ENCODE data around the gene SLFN13.
A peak's percentile ranks its signal among the peaks of the same experiment; 100 is the strongest.
"Not testable (repeated sequence)": the region's sequence is repeated elsewhere in the genome, so short reads cannot be mapped to it uniquely, and the experiment has no call there.

SLFN13 gene

DNA sequence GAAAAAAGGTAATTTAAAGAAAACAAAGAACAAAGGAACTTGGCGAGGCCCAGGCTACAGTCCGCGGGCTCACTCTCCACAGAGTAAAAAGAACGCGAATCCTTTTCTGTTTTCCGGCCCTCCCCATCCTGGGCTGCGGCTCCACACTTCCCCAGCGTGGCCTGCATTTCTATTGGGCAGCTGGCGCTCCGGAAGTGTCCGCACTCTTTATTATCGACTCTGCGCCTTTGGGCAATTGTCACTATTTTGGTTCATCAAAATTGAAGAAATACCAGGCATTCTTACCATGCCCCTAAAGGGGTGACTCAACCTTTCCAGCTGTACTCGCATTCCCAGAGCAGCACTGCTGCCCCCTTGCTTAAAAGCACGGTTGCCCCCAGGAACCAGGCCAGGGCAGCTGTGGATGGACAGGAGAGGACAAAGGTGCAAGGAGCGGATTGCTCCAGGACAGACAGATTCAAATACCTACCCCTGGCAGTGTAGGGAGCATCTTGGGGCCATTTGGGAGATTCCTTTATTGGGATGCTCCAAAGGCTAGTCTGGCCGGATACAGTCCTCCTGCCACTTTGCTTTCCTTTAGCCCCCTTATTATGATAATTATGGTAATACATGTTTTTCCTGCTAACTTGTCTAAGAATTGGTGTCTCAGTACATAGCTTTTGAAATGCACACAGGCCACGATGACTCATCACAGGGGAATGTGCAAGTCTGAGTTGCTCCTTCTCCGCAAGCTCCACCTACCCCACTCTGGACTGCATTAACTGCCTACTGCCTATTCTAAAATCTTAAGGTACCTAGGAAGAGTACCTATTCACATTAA lies 15.3 kb downstream of the SLFN13 start:
- peak overlapping the region; percentile 67 to 80 (median 76) for H3K9ac ChIP-seq (ENCODE audit: low read length in 5 of 5)
- no peaks in the 10 kb centered on the region for H3K9me3 ChIP-seq (ENCODE audit: control insufficient read depth in 5 of 5, low read length in 5 of 5)
- H3K4me3 ChIP-seq (ENCODE audit: low read depth in 1 of 5, low read length in 5 of 5) = peak overlapping the region; percentile 80 to 97 (median 87)
- no peaks in the 10 kb centered on the region for H3K27me3 ChIP-seq (ENCODE audit: control insufficient read depth in 5 of 5, insufficient read depth in 4 of 5, low read length in 5 of 5)
- peak overlapping the region; percentile 98 for H3K27ac ChIP-seq (ENCODE audit: low read depth, low read length)
- peaks cover 7 to 30% (median 25%) of the 10 kb centered on the region in 5 donors for H3K4me1 ChIP-seq (ENCODE audit: control insufficient read depth in 5 of 5, insufficient read depth in 5 of 5, low read length in 5 of 5)
- peaks cover 0 to 4% (median 0%) of the 10 kb centered on the region in 5 donors for H3K36me3 ChIP-seq (ENCODE audit: control insufficient read depth in 5 of 5, insufficient read depth in 5 of 5, low read length in 5 of 5)

DNA sequence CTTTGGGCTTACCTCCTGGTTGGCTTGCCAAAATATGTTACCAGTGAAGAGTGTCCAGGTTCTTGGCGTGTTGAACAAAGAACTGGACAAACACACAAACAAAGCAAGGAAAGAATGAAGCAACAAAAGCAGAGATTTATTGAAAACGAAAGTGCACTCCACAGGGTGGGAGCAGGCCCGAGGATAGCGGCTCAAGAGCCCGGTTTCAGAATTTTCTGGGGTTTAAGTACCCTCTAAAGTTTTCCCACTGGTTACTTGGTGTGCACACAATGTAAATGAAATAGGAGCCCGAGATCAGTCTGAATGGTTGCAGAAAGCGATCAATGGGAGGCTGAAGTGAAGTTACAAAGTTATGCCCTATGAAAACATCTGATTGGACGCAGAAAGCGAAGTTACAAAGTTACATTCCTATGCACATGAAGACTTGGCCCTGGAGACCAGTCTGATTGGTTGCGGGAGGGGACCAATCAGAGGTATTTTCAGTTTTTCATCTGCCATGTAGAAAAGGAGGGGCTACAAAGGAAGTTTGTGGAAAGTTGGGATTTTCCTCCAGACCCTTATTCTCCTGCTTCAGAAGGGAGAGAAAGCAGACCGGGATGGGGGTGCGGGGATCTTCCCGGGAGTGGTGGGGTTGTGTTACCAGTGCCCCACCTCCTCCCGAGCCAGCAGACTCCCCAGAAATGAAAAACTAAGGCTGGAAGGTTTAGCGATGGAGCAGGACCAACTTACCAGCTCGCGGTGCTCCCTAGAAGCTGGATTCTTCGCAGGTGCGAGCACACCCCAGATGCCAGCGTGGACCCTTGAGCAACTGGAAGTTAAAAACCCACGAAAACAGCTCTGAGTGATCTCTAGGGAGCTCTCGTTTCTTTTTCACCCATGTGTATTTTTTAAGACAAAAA lies 16.1 kb downstream of the SLFN13 start, which contains the start of gene SLFN12:
SLFN12 (minus strand) TSS at position 325 of the 899 bp plus-strand sequence. CDS start 9,472 bp downstream, outside the sequence.
- H3K4me1 ChIP-seq (ENCODE audit: control insufficient read depth in 5 of 5, insufficient read depth in 5 of 5, low read length in 5 of 5) = peaks cover 7 to 30% (median 25%) of the 10 kb centered on the region in 5 donors
- H3K4me3 ChIP-seq (ENCODE audit: low read depth in 1 of 5, low read length in 5 of 5) = peak within 1 kb of the TSS; percentile 80 to 97 (median 87)
- peaks cover 0 to 4% (median 0%) of the 10 kb centered on the region in 5 donors for H3K36me3 ChIP-seq (ENCODE audit: control insufficient read depth in 5 of 5, insufficient read depth in 5 of 5, low read length in 5 of 5)
- H3K9ac ChIP-seq (ENCODE audit: low read length in 5 of 5) = peak within 1 kb of the TSS; percentile 67 to 80 (median 76)
- no peaks in the 10 kb centered on the region for H3K27me3 ChIP-seq (ENCODE audit: control insufficient read depth in 5 of 5, insufficient read depth in 4 of 5, low read length in 5 of 5)
- peak within 1 kb of the TSS; percentile 98 for H3K27ac ChIP-seq (ENCODE audit: low read depth, low read length)
- no peaks in the 10 kb centered on the region for H3K9me3 ChIP-seq (ENCODE audit: control insufficient read depth in 5 of 5, low read length in 5 of 5)

DNA sequence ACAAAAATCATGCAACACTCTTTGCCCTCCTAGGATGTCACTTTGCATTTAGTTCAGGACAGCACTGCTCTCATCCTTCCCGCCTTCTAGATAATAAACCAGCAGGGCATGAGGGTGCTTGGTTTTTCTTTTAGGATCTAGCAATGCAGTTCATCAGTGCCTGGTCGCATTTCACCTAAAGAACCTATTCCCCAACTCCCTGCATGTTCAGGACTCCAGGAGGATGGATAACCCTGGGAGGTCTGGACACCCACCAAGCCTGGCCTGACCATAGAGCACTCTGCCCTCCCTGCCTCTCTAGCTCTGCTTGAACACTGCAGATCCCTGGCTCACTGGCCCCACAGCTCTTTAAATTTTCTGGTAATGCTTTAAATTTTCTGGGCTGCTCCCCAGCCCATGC lies 18.9 kb downstream of the SLFN13 start:
- H3K4me1 ChIP-seq (ENCODE audit: control insufficient read depth in 5 of 5, insufficient read depth in 5 of 5, low read length in 5 of 5) = peaks cover 7 to 30% (median 25%) of the 10 kb centered on the region in 5 donors
- no peaks in the 10 kb centered on the region for H3K27me3 ChIP-seq (ENCODE audit: control insufficient read depth in 5 of 5, insufficient read depth in 4 of 5, low read length in 5 of 5)
- no peak overlapping the region for H3K27ac ChIP-seq (ENCODE audit: low read depth, low read length)
- no peak overlapping the region for H3K9ac ChIP-seq (ENCODE audit: low read length in 5 of 5)
- peaks cover 0 to 12% (median 0%) of the 10 kb centered on the region in 5 donors for H3K36me3 ChIP-seq (ENCODE audit: control insufficient read depth in 5 of 5, insufficient read depth in 5 of 5, low read length in 5 of 5)
- H3K4me3 ChIP-seq (ENCODE audit: low read depth in 1 of 5, low read length in 5 of 5) = no peak overlapping the region
- H3K9me3 ChIP-seq (ENCODE audit: control insufficient read depth in 5 of 5, low read length in 5 of 5) = no peaks in the 10 kb centered on the region

DNA sequence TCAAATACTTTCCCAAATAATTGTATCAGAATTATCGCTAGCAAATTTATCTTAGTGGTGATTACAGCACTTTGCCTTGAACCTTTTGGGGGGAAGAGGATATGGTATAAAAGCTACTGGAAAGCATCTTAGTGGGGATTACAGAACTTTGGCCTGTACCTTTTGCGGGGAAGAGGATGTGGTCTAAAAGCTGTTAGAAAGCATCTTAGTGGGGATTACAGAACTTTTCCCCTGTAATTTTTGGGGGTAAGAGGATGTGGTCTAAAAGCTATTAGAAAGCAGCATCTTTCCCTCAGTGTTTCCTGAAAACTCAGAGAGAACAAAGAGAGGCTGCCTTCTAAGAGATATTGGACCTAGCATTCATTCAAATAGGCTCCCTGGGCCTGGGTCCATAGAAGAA lies 20.3 kb downstream of the SLFN13 start:
- Histone ChIP-seq H3K9me3 (ENCODE audit: control insufficient read depth in 5 of 5, low read length in 5 of 5) (no peaks in the 10 kb centered on the region), H3K27ac (ENCODE audit: low read depth, low read length) (no peak overlapping the region), H3K9ac (ENCODE audit: low read length in 5 of 5) (no peak overlapping the region), H3K4me3 (ENCODE audit: low read depth in 1 of 5, low read length in 5 of 5) (no peak overlapping the region), H3K36me3 (ENCODE audit: control insufficient read depth in 5 of 5, insufficient read depth in 5 of 5, low read length in 5 of 5) (peaks cover 0 to 12% (median 0%) of the 10 kb centered on the region in 5 donors), H3K4me1 (ENCODE audit: control insufficient read depth in 5 of 5, insufficient read depth in 5 of 5, low read length in 5 of 5) (peaks cover 6 to 21% (median 16%) of the 10 kb centered on the region in 5 donors), H3K27me3 (ENCODE audit: control insufficient read depth in 5 of 5, insufficient read depth in 4 of 5, low read length in 5 of 5) (no peaks in the 10 kb centered on the region)

- H3K4me3 ChIP-seq (ENCODE audit: low read depth in 1 of 5, low read length in 5 of 5) = no peak overlapping the region
- no peaks in the 10 kb centered on the region for H3K4me1 ChIP-seq (ENCODE audit: control insufficient read depth in 5 of 5, insufficient read depth in 5 of 5, low read length in 5 of 5)
- no peak overlapping the region for H3K27ac ChIP-seq (ENCODE audit: low read depth, low read length)
- no peak overlapping the region for H3K9ac ChIP-seq (ENCODE audit: low read length in 5 of 5)
- H3K27me3 ChIP-seq (ENCODE audit: control insufficient read depth in 5 of 5, insufficient read depth in 4 of 5, low read length in 5 of 5) = no peaks in the 10 kb centered on the region
- no peaks in the 10 kb centered on the region for H3K9me3 ChIP-seq (ENCODE audit: control insufficient read depth in 5 of 5, low read length in 5 of 5)
- peaks cover 4 to 32% (median 9%) of the 10 kb centered on the region in 5 donors for H3K36me3 ChIP-seq (ENCODE audit: control insufficient read depth in 5 of 5, insufficient read depth in 5 of 5, low read length in 5 of 5)
Observed at GRCh38 chr17:35423761-35424160, 24.8 kb downstream of the SLFN13 start.

DNA sequence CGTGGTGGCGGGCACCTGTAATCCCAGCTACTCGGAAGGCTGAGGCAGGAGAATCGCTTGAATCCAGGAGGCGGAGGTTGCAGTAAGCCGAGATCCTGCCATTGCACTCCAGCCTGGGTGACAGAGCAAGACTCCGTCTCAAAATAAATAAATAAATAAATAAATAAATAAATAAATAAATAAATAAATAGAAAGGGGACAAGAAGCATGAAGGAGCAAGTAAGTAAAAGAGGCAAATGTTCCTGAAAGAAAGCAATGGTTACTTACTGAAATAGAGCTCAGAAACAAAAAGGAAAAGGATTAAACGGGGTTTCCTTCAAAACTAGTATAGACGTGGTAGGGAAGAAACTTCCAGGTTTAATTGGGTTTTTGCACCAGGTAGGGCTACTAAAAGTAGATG lies 27.5 kb downstream of the SLFN13 start:
- H3K4me3 ChIP-seq (ENCODE audit: low read depth in 1 of 5, low read length in 5 of 5); H3K4me1 ChIP-seq (ENCODE audit: control insufficient read depth in 5 of 5, insufficient read depth in 5 of 5, low read length in 5 of 5); H3K9me3 ChIP-seq (ENCODE audit: control insufficient read depth in 5 of 5, low read length in 5 of 5); H3K27ac ChIP-seq (ENCODE audit: low read depth, low read length); H3K9ac ChIP-seq (ENCODE audit: low read length in 5 of 5); H3K27me3 ChIP-seq (ENCODE audit: control insufficient read depth in 5 of 5, insufficient read depth in 4 of 5, low read length in 5 of 5): not testable (repeated sequence)
- peaks cover 8 to 33% (median 11%) of the 10 kb centered on the region in 5 donors for H3K36me3 ChIP-seq (ENCODE audit: control insufficient read depth in 5 of 5, insufficient read depth in 5 of 5, low read length in 5 of 5)

DNA sequence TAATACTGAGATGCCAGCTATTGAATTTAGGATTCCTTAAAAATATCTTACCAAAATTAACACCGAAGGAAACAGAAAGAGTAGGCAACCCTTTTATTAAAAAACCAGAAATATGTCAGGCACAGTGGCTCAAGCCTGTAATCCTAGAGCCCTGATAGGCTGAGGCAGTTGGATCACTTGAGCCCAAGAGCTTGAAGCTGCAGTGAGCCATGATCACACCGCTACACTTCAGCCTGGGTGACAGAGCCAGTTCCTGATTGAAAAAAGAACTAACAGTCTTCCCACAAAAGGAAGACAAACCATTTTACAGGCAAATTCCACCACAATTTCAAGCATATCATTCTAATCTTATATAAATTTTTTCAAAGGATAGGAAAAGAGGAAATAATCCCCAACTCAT lies 31.9 kb downstream of the SLFN13 start:
- H3K4me3 ChIP-seq (ENCODE audit: low read depth in 1 of 5, low read length in 5 of 5) = no peak overlapping the region
- no peak overlapping the region for H3K27ac ChIP-seq (ENCODE audit: low read depth, low read length)
- H3K4me1 ChIP-seq (ENCODE audit: control insufficient read depth in 5 of 5, insufficient read depth in 5 of 5, low read length in 5 of 5) = no peaks in the 10 kb centered on the region
- H3K9me3 ChIP-seq (ENCODE audit: control insufficient read depth in 5 of 5, low read length in 5 of 5) = peaks cover 0 to 11% (median 6%) of the 10 kb centered on the region in 5 donors
- no peaks in the 10 kb centered on the region for H3K27me3 ChIP-seq (ENCODE audit: control insufficient read depth in 5 of 5, insufficient read depth in 4 of 5, low read length in 5 of 5)
- H3K9ac ChIP-seq (ENCODE audit: low read length in 5 of 5) = no peak overlapping the region
- peaks cover 4 to 31% (median 26%) of the 10 kb centered on the region in 5 donors for H3K36me3 ChIP-seq (ENCODE audit: control insufficient read depth in 5 of 5, insufficient read depth in 5 of 5, low read length in 5 of 5)

GRCh38 chr17:35414707-35415106 lies 33.9 kb downstream of the SLFN13 start:
- peaks cover 17 to 44% (median 35%) of the 10 kb centered on the region in 5 donors for H3K36me3 ChIP-seq (ENCODE audit: control insufficient read depth in 5 of 5, insufficient read depth in 5 of 5, low read length in 5 of 5)
- H3K4me3 ChIP-seq (ENCODE audit: low read depth in 1 of 5, low read length in 5 of 5) = not testable (repeated sequence)

DNA sequence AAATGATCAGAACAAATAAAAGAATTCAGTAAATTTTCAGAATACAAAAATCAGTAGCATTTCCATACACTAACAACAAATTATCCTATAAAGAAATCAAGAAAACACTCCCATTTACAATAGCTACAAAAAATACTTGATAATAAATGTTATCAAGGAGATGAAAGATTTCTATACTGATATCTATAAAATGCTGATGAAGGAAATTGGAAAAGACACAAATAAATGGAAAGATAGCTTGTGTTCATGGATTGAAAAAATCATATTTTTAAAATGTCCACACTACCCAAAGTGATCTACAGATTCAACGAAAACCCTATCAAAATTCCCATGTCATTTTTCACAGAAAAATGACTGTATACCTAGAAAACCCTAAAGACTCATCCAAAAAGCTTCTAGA lies 34.3 kb downstream of the SLFN13 start:
- H3K36me3 ChIP-seq (ENCODE audit: control insufficient read depth in 5 of 5, insufficient read depth in 5 of 5, low read length in 5 of 5) = peaks cover 18 to 43% (median 31%) of the 10 kb centered on the region in 5 donors
- H3K9ac ChIP-seq (ENCODE audit: low read length in 5 of 5) = no peak overlapping the region
- H3K4me3 ChIP-seq (ENCODE audit: low read depth in 1 of 5, low read length in 5 of 5) = no peak overlapping the region
- H3K27me3 ChIP-seq (ENCODE audit: control insufficient read depth in 5 of 5, insufficient read depth in 4 of 5, low read length in 5 of 5) = no peaks in the 10 kb centered on the region
- H3K9me3 ChIP-seq (ENCODE audit: control insufficient read depth in 5 of 5, low read length in 5 of 5) = peaks cover 0 to 11% (median 6%) of the 10 kb centered on the region in 5 donors
- H3K27ac ChIP-seq (ENCODE audit: low read depth, low read length) = no peak overlapping the region
- H3K4me1 ChIP-seq (ENCODE audit: control insufficient read depth in 5 of 5, insufficient read depth in 5 of 5, low read length in 5 of 5) = no peaks in the 10 kb centered on the region

More at GRCh38 chr17:35414707-35415106, 33.9 kb downstream of the SLFN13 start:
- not testable (repeated sequence) for H3K27ac ChIP-seq (ENCODE audit: low read depth, low read length); H3K27me3 ChIP-seq (ENCODE audit: control insufficient read depth in 5 of 5, insufficient read depth in 4 of 5, low read length in 5 of 5); H3K4me1 ChIP-seq (ENCODE audit: control insufficient read depth in 5 of 5, insufficient read depth in 5 of 5, low read length in 5 of 5); H3K9ac ChIP-seq (ENCODE audit: low read length in 5 of 5)
- peaks cover 0 to 11% (median 6%) of the 10 kb centered on the region in 5 donors for H3K9me3 ChIP-seq (ENCODE audit: control insufficient read depth in 5 of 5, low read length in 5 of 5)
